Stimulated activated effector memory CD8-positive, alpha-beta T cell treated with anti-CD3 and anti-CD28 coated beads, Interleukin-12 subunit alpha, Interleukin-12 subunit beta, amount 100 ng/mL, for 72 hours (primary cell): ENCODE data around the gene TCERG1.
"Not testable (repeated sequence)": the region's sequence is repeated elsewhere in the genome, so short reads cannot be mapped to it uniquely, and the experiment has no call there.

Experiments used
- ATAC-seq: fragments of 150-1000 bp; cut with Tn5 transposase; 2 replicates; pipeline ENCODE4 v1.10.0; 2021
- DNase-seq, 2 donors: peaks; one replicate each; pipeline ENCODE4 v3.0.0; 2021 to 2022; ENCODE audit warnings: low spot score in 2 of 2
- H3K27ac Mint-ChIP-seq: one replicate; pipeline ENCODE4 v1.8.0; 2022; ENCODE audit warnings: mild to moderate bottlenecking, mixed read lengths
- H3K36me3 Mint-ChIP-seq: one replicate; pipeline ENCODE4 v1.8.0; 2022; ENCODE audit warnings: mild to moderate bottlenecking, mixed read lengths
- H3K4me1 Mint-ChIP-seq: one replicate; pipeline ENCODE4 v1.8.0; 2022; ENCODE audit warnings: mixed read lengths
- H3K4me3 Mint-ChIP-seq: one replicate; pipeline ENCODE4 v1.8.0; 2022; ENCODE audit warnings: mild to moderate bottlenecking, mixed read lengths
- H3K9me3 Mint-ChIP-seq: one replicate; pipeline ENCODE4 v1.8.0; 2022; ENCODE audit warnings: mixed read lengths

TCERG1 gene

GRCh38 chr5:146527785-146528184 lies 80.7 kb downstream of the TCERG1 start:
- no peaks in the 10 kb centered on the region for H3K36me3 Mint-ChIP-seq
- H3K9me3 Mint-ChIP-seq = no peaks in the 10 kb centered on the region
- H3K4me1 Mint-ChIP-seq = no peaks in the 10 kb centered on the region
- ATAC-seq (no peak), DNase-seq (no peak)
- no peak overlapping the region for H3K27ac Mint-ChIP-seq
- H3K4me3 Mint-ChIP-seq = no peak overlapping the region

DNA sequence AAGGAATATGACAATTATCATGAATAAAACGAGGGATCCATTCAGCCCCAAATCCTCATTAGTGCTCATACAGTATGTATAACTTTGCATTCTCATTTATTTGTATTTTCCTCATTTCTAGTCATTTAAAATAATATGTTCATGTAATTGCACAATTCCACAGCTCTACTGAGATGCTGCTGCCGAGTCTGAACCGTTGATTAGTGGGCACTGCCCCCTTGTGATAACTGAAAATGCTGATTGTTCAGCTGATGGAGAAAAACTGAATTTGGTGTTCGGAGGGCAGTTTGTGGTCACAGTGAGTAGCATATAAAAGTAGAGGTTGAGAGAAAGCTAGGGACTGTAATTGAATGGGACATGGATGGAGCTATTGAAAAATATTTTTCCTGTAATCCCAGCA lies 81.1 kb downstream of the TCERG1 start:
- Mint-ChIP-seq H3K4me1 (peaks cover 2% of the 10 kb centered on the region), H3K36me3 (no peaks in the 10 kb centered on the region), H3K27ac (no peak overlapping the region), H3K9me3 (no peaks in the 10 kb centered on the region), H3K4me3 (no peak overlapping the region)
- DNase-seq (no peak), ATAC-seq (no peak)

DNA sequence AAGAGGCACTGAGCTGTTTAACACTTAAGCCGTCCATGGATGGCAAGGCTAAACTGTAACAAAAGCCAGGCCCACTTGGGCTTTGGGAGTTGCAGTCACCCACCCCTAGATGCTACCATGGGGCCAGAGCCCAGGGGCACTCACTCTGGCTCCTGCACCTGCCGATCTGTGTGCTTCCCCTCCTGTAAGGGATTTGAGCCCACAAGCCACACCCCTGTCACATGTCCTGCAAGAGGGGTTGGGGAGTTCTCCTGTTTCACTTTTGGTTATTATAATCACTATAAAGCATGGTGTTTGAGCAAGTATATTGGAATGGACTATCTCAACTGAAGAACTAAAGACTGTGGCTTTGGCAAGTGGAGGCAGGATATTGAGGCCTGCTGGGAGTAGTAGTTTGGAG lies 82.9 kb downstream of the TCERG1 start:
- DNase-seq = no peak
- no peaks in the 10 kb centered on the region for H3K36me3 Mint-ChIP-seq
- no peaks in the 10 kb centered on the region for H3K9me3 Mint-ChIP-seq
- ATAC-seq = peak; percentile 25
- H3K4me1 Mint-ChIP-seq = peaks cover 6% of the 10 kb centered on the region
- H3K4me3 Mint-ChIP-seq = no peak overlapping the region
- H3K27ac Mint-ChIP-seq = no peak overlapping the region

- Mint-ChIP-seq H3K9me3 (no peaks in the 10 kb centered on the region), H3K4me3 (no peak overlapping the region), H3K27ac (no peak overlapping the region), H3K36me3 (no peaks in the 10 kb centered on the region), H3K4me1 (peaks cover 6% of the 10 kb centered on the region)
- ATAC-seq = peak; percentile 90
- peak; percentile 64 to 84 for DNase-seq
Measured at GRCh38 chr5:146533260-146533857, 86.2 kb downstream of the TCERG1 start.

DNA sequence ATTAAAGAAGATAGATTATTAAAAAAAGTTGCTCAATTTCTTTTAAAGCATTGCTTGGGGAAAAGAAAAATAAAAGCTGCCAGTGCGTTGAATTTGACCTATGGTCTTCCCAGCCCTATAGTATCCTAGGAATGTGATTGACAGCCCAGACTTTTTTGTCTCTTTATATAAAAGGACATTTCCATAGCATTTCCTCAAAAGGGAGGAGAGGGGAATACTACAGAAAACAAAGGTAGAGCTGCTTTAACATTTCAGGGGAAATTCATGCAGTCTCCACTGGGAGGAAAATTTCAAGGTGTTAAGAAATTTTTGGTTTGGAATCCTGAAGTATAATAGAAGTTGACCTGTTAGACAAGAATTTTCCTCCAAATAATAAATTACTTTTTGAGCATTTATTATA lies 86.7 kb downstream of the TCERG1 start:
- no peak for ATAC-seq
- Mint-ChIP-seq H3K36me3 (no peaks in the 10 kb centered on the region), H3K4me3 (no peak overlapping the region), H3K27ac (no peak overlapping the region), H3K9me3 (no peaks in the 10 kb centered on the region), H3K4me1 (peaks cover 6% of the 10 kb centered on the region)
- DNase-seq = no peak

DNA sequence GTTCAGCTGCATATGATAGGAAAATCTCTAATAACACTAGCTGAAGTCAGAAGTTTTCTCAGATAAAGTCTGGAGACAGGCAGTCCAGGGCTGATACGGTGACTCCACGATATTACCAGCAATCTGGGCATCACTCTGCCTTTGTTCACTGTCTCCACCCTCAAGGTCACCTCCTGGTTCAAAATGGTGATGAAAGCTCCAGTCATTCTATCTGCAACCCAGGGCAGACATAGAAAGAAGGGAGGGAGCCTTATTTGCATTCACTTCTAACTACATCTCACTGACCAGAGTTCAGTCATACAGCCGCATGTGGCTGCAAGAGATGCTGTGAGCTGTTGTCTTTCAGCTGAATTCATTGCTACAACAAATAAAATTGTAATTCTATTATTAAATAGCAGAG lies 91.3 kb downstream of the TCERG1 start:
- ATAC-seq = no peak
- no peak overlapping the region for H3K4me3 Mint-ChIP-seq
- no peaks in the 10 kb centered on the region for H3K36me3 Mint-ChIP-seq
- H3K4me1 Mint-ChIP-seq = peaks cover 2% of the 10 kb centered on the region
- no peak for DNase-seq
- H3K27ac Mint-ChIP-seq = no peak overlapping the region
- H3K9me3 Mint-ChIP-seq = no peaks in the 10 kb centered on the region

DNA sequence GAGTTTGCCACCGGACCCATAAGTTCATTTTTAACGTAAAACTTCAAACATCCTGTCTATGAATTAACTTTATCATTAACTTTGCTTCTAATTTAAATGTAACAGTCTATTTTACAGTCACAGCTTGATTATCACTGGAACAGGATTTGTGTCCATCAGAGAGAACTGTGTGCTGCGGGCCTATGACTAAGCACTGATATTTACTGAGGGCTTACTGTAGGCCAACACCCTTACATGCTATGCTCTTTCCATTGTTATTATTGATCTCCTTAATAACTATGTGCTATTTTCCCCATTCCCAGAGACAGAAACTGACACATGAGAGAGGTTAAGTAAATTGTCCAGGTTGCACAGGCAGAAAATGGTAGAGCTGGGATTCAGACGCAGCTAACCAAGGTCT lies 92.8 kb downstream of the TCERG1 start:
- H3K9me3 Mint-ChIP-seq = no peaks in the 10 kb centered on the region

DNA sequence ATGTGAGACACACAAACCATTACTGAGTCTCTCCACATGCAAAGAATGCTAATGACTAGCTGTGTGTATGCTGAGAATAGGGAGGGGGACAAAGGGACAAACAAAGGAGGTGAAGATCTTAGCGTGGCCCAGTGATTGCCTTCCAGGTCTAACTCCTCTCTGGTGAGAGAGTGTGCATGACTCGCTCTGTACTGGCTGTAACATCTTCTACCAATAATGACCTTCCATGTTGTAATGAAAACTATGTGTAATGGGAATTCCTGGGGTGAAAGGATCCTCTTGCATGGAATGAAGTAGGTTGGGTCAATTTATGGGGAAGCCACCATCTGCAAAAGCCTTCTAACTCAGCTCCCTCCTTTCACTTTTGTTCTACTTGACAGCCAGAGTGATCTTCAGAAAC lies 93.3 kb downstream of the TCERG1 start:
- no peaks in the 10 kb centered on the region for H3K4me1 Mint-ChIP-seq
- no peak overlapping the region for H3K27ac Mint-ChIP-seq
- no peak for ATAC-seq

More for the DNA sequence above, 92.8 kb downstream of the TCERG1 start:
- Mint-ChIP-seq H3K27ac (no peak overlapping the region), H3K36me3 (no peaks in the 10 kb centered on the region), H3K4me1 (no peaks in the 10 kb centered on the region), H3K4me3 (no peak overlapping the region)
- ATAC-seq = no peak
- DNase-seq = no peak

GRCh38 chr5:146541958-146542849 lies 95.1 kb downstream of the TCERG1 start:
- Mint-ChIP-seq H3K27ac (no peak overlapping the region), H3K4me3 (no peak overlapping the region), H3K36me3 (no peaks in the 10 kb centered on the region), H3K9me3 (no peaks in the 10 kb centered on the region), H3K4me1 (no peaks in the 10 kb centered on the region)
- peak; percentile 80 for ATAC-seq
- DNase-seq = peak; percentile 55 to 86

More for the DNA sequence above, 93.3 kb downstream of the TCERG1 start:
- H3K9me3 Mint-ChIP-seq = no peaks in the 10 kb centered on the region
- H3K36me3 Mint-ChIP-seq = no peaks in the 10 kb centered on the region
- no peak overlapping the region for H3K4me3 Mint-ChIP-seq
- DNase-seq = no peak

DNA sequence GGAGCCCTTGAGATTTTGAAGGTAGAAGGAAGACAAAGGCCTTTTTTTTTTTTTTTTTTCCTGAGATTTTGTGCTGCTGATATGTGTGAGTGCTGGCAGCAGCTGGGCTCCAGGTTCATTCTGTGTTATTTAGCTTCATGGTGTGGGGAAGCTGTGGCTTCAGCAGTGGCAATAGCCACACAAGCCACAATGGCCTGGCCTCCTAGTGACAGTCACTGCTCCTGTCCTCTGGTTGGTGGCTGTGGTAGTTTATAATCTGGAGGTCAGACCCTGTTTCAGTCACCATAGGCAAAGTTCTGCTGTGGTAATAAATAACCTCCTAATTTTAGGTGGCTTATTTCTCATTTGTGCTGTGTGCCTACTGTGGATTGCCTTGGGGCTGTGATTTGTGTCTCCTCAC lies 97.1 kb downstream of the TCERG1 start:
- ATAC-seq (no peak), DNase-seq (no peak)
- Mint-ChIP-seq H3K36me3 (no peaks in the 10 kb centered on the region), H3K4me1 (no peaks in the 10 kb centered on the region), H3K4me3 (no peak overlapping the region), H3K27ac (no peak overlapping the region), H3K9me3 (no peaks in the 10 kb centered on the region)

- H3K36me3 Mint-ChIP-seq = no peaks in the 10 kb centered on the region
- H3K4me1 Mint-ChIP-seq = no peaks in the 10 kb centered on the region
- ATAC-seq = peak; percentile 24
- H3K27ac Mint-ChIP-seq = no peak overlapping the region
- DNase-seq = no peak
- no peaks in the 10 kb centered on the region for H3K9me3 Mint-ChIP-seq
- no peak overlapping the region for H3K4me3 Mint-ChIP-seq
Measured at GRCh38 chr5:146548781-146549449, 101.8 kb downstream of the TCERG1 start.

DNA sequence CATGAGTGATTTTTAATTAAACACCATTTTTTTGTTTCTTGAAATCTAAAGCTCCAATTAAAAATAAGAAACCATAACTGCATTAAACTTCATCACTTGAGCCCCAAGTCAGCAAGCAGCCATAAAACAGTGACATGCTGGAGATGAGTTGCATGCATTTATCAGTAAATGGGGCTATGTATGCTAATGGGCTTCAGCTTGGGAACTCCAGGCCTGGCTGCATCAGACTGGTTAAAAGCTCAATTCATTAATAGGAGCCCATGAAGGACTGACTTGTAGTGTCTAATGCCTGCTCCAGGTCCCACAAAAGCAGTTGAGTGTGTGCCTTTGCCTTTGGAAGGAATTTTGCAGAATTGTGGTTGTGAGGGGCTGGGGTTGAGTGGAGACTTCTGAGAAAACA lies 102.5 kb downstream of the TCERG1 start:
- H3K4me1 Mint-ChIP-seq = no peaks in the 10 kb centered on the region
- no peaks in the 10 kb centered on the region for H3K36me3 Mint-ChIP-seq
- DNase-seq = no peak
- no peak overlapping the region for H3K27ac Mint-ChIP-seq
- H3K4me3 Mint-ChIP-seq = no peak overlapping the region
- H3K9me3 Mint-ChIP-seq = no peaks in the 10 kb centered on the region
- no peak for ATAC-seq

DNA sequence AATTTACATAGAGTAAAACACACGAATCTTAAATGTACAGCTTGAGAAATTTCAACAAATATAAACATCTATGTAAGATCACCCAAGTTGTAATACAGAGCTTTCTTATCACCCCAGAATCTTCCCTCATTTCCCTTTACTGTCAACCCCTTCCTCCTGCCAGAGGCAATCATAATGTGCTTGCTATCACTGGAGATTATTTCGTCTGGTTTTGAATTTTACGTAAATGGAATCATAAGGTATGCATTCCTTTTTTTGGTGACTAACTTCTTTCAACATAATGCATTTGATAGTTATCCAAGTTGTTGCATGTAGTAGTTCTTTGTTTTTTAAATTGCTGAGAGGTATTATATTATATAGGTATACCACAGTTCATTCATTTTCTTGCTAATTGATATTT lies 106.3 kb downstream of the TCERG1 start:
- DNase-seq (no peak), ATAC-seq (no peak)
- H3K4me1 Mint-ChIP-seq = no peaks in the 10 kb centered on the region
- H3K36me3 Mint-ChIP-seq = no peaks in the 10 kb centered on the region
- H3K4me3 Mint-ChIP-seq = no peak overlapping the region
- H3K27ac Mint-ChIP-seq = no peak overlapping the region
- no peaks in the 10 kb centered on the region for H3K9me3 Mint-ChIP-seq

- DNase-seq, ATAC-seq, H3K9me3 Mint-ChIP-seq, H3K4me3 Mint-ChIP-seq, H3K27ac Mint-ChIP-seq, H3K4me1 Mint-ChIP-seq, H3K36me3 Mint-ChIP-seq: not testable (repeated sequence)
Measured at GRCh38 chr5:146556884-146557283, 109.8 kb downstream of the TCERG1 start.

- ATAC-seq (no peak), DNase-seq (no peak)
- H3K36me3 Mint-ChIP-seq = no peaks in the 10 kb centered on the region
- no peaks in the 10 kb centered on the region for H3K4me1 Mint-ChIP-seq
- H3K27ac Mint-ChIP-seq = no peak overlapping the region
- H3K4me3 Mint-ChIP-seq = no peak overlapping the region
- H3K9me3 Mint-ChIP-seq = no peaks in the 10 kb centered on the region
Measured at GRCh38 chr5:146560205-146560812, 113.2 kb downstream of the TCERG1 start.
